Stimulated activated CD8-positive, alpha-beta memory T cell treated with anti-CD3 and anti-CD28 coated beads, Interleukin-15, amount 100 ng/mL, for 48 hours (primary cell): Measurements from ENCODE around the gene ANXA1.

Experiments used
- DNase-seq, 2 donors: peaks; one replicate each; pipeline ENCODE4 v3.0.0-alpha.2; 2020; ENCODE audit warnings: low read depth in 2 of 2

The ANXA1 gene

GRCh38 chr9:73151653-73152542 is at the start of gene ANXA1:
TSS of gene ANXA1 (plus strand) at chr9:73151865. CDS start at chr9:73158536, 6,671 bp downstream.
- no peak for DNase-seq

GRCh38 chr9:73104342-73104741 is 47.3 kb upstream of the ANXA1 start:
- DNase-seq: no peak

- no peak for DNase-seq
Measured at GRCh38 chr9:73104921-73105320, 46.7 kb upstream of the ANXA1 start.

GRCh38 chr9:73107489-73108069 is 44.1 kb upstream of the ANXA1 start:
- peak; percentile 16 to 30 for DNase-seq

- DNase-seq: no peak
Measured at GRCh38 chr9:73114058-73114457, 37.6 kb upstream of the ANXA1 start.

GRCh38 chr9:73114958-73115357 is 36.7 kb upstream of the ANXA1 start:
- no peak for DNase-seq

- no peak for DNase-seq
Measured at GRCh38 chr9:73116031-73116430, 35.6 kb upstream of the ANXA1 start.

- no peak for DNase-seq
Measured at GRCh38 chr9:73116880-73117279, 34.8 kb upstream of the ANXA1 start.

- DNase-seq: no peak
Measured at GRCh38 chr9:73118286-73118685, 33.4 kb upstream of the ANXA1 start.

- no peak for DNase-seq
Measured at GRCh38 chr9:73118898-73119554, 32.6 kb upstream of the ANXA1 start.

- DNase-seq: no peak
Measured at GRCh38 chr9:73121375-73121935, 30.2 kb upstream of the ANXA1 start.

- no peak for DNase-seq
Measured at GRCh38 chr9:73125651-73126050, 26.0 kb upstream of the ANXA1 start.

GRCh38 chr9:73129941-73130685 is 21.6 kb upstream of the ANXA1 start:
- DNase-seq: no peak

GRCh38 chr9:73131461-73131860 is 20.2 kb upstream of the ANXA1 start:
- no peak for DNase-seq

- DNase-seq: peak; percentile 38 to 50
Measured at GRCh38 chr9:73132034-73132776, 19.5 kb upstream of the ANXA1 start.

- DNase-seq: no peak
Measured at GRCh38 chr9:73133022-73133651, 18.5 kb upstream of the ANXA1 start.

GRCh38 chr9:73133921-73134407 is 17.7 kb upstream of the ANXA1 start:
- DNase-seq: no peak

- DNase-seq: no peak
Measured at GRCh38 chr9:73135394-73135793, 16.3 kb upstream of the ANXA1 start.

GRCh38 chr9:73137286-73137899 is 14.3 kb upstream of the ANXA1 start:
- no peak for DNase-seq

GRCh38 chr9:73137914-73138313 is 13.8 kb upstream of the ANXA1 start:
- no peak for DNase-seq
